Heart right ventricle (tissue), 16 donors: ENCODE data around the gene ZNF492. TPM values are rescaled to one million over a fixed set of nuclear protein-coding genes. Genes with fewer than 3 reads are reported as not detected.
"Not testable (repeated sequence)": the region's sequence is repeated elsewhere in the genome, so short reads cannot be mapped to it uniquely, and the experiment has no call there.

Source experiments
- ATAC-seq, 8 donors: fragments of 200-7000 bp; cut with Tn5 transposase; one replicate each; pipeline ENCODE4 v1.9.1; 2020; ENCODE audit warnings: mild to moderate bottlenecking in 8 of 8, moderate library complexity in 8 of 8, moderate number of reproducible peaks in 1 of 8
- DNase-seq, 2 donors: peaks; one replicate each; pipeline ENCODE4 v3.0.0-alpha.2; 2020
- H3K27ac ChIP-seq, 10 donors: fragments of 200-600 bp; sonication (generic) in 2 of 10; one replicate each; pipeline versions ENCODE4 v1.5.0 to v1.8.0; 2020 to 2022; ENCODE audit warnings: mild to moderate bottlenecking in 3 of 10
- H3K27me3 ChIP-seq, 7 donors: fragments of 200-600 bp; one replicate each; pipeline ENCODE4 v1.8.0; 2021 to 2022; ENCODE audit warnings: mild to moderate bottlenecking in 2 of 7
- H3K36me3 ChIP-seq, 9 donors: fragments of 200-600 bp; sonication (generic) in 1 of 9; one replicate each; pipeline versions ENCODE4 v1.5.0 to v1.8.0; 2020 to 2022; ENCODE audit warnings: mild to moderate bottlenecking in 2 of 9
- H3K4me1 ChIP-seq, 9 donors: fragments of 200-600 bp; sonication (generic) in 1 of 9; one replicate each; pipeline versions ENCODE4 v1.5.0 to v1.8.0; 2020 to 2022; ENCODE audit warnings: mild to moderate bottlenecking in 4 of 9
- H3K4me3 ChIP-seq, 10 donors: fragments of 200-600 bp; sonication (generic) in 2 of 10; one replicate each; pipeline versions ENCODE4 v1.5.0 to v1.8.0; 2020 to 2022; ENCODE audit warnings: mild to moderate bottlenecking in 7 of 10, moderate library complexity in 2 of 10
- H3K9me3 ChIP-seq, 11 donors: fragments of 200-600 bp in 10 of 11; sonication (generic) in 2 of 11; one replicate each; pipeline versions ENCODE4 v1.5.0 to v1.8.0; 2013 to 2022; ENCODE audit warnings: mild to moderate bottlenecking in 2 of 11, control low read depth in 1 of 11, moderate library complexity in 1 of 11
- CTCF ChIP-seq, 9 donors: fragments of 200-600 bp; sonication (generic) in 2 of 9; IDR thresholded peaks; one replicate each; pipeline versions ENCODE4 v1.5.0 to v1.8.0; 2021 to 2022; ENCODE audit warnings: antibody characterized with exemption in 9 of 9, mild to moderate bottlenecking in 5 of 9, moderate library complexity in 1 of 9
- WGBS, 2 donors: extraction: QIAGEN DNeasy Blood & Tissue Kit; methylation state at CpG; one replicate each; pipeline ENCODE4 v1.1.7; 2013; ENCODE audit warnings: inconsistent platforms in 1 of 2; 5-methylcytosine and 5-hydroxymethylcytosine counted together
- intact Hi-C, 10 donors: fragments of 100-400 bp; cut with DNase I; formaldehyde crosslinking; loops; one replicate each; pipeline versions ENCODE4 v1.11.1 to v1.14.2; 2022
- long read RNA-seq, 3 donors: library from polyadenylated mRNA; unstranded; transcript quantifications; one replicate each; pipeline ENCODE4 v2.0.0, GENCODE V29; 2020 to 2021
- polyA plus RNA-seq, 2 donors: library from polyadenylated mRNA; stranded (reverse); fragments of 200-250 nt; gene quantifications; one replicate each; pipeline ENCODE4 v1.2.3, GENCODE V29; 2013
- total RNA-seq, 10 donors: library from RNA; stranded (reverse); fragmentation: NEBNext Ultra II Directional in 3 of 10; extraction: Animal tissue kit (Norgen Biotek cat#: 25700) in 3 of 10; gene quantifications; one replicate each; pipeline versions ENCODE4 v1.2.1 to v1.2.4, GENCODE V29; 2021 to 2023
- donor health status: Arrhythmogenic right ventricular cardiomyopathy.
- donor health status: ischemic (EF 13 %, LVEDD 7.1; RV severe dilation, severe dysfunction).
- donor health status: healthy with polysubstance abuse.
- donor health status: DM: no; HTN: yes; CAD: no.
- donor health status: DM: no; HTN: no; CAD: no.
- donor health status: ischemic (EF 25% LVEDD 6.9; RV normal size, moderate dysfunction).
- donor health status: ischemic (EF 25% LVEDD 5.7; RV mildly dilated, moderate dysfunction).
- donor health status: healthy.
- donor health status: DM: yes; HTN: yes; CAD: no.
- donor health status: Ischemic cardiomyopathy.
- donor health status: ischemic (EF 35%, LVEDD 5.7; RV mildly dilated, moderate dysfunction).
- donor health status: nonischemic (EF 11% LVEDD 7.7; RV severe dilation, severe dysfunction).
- donor health status: DM: yes; HTN: yes; CAD: no.
- donor health status: PGD.
- donor health status: ischemic (EF 29% LVEDD 5.4; RV normal size, mild dysfunction).
- donor health status: nonischemic (EF 23%, LVEDD 6.1; RV moderate dilation, normal function).

ZNF492 gene
- total RNA-seq (under 1 TPM in 6 of 10 donors, not detected in 4; 0.09 to 0.17 (median 0.13) TPM), polyA plus RNA-seq (under 1 TPM in 1 of 2 donors, not detected in 1; 0.06 TPM)
- long read RNA-seq, donor 1 = 0 reads
- long read RNA-seq, donor 2 = 0 reads
- long read RNA-seq, donor 3 = 0 reads

- Histone ChIP-seq H3K27ac (peak within 1 kb of the TSS in 6 of 10 donors; percentile 9 to 75 (median 47)), H3K4me1 (peaks cover 0 to 11% (median 4%) of the 10 kb centered on the region in 9 donors), H3K9me3 (peaks cover 0 to 26% (median 5%) of the 10 kb centered on the region in 11 donors), H3K4me3 (peak within 1 kb of the TSS; percentile 19 to 95 (median 72))
- DNase-seq = peak; percentile 88 to 94
- 2 to 17% methylated on average over 36 of the region's 36 CpGs for WGBS, 2 donors
- H3K36me3 ChIP-seq, H3K27me3 ChIP-seq, intact Hi-C loops: not testable (repeated sequence)
- ATAC-seq = peak; percentile 97 to 100 (median 98)
Observed at GRCh38 chr19:22633706-22634449, at the start of gene ZNF492. TSS of gene ZNF492 (plus strand) at chr19:22634324. CDS start at chr19:22653400, 19,076 bp downstream.

GRCh38 chr19:22595422-22595821 is 38.7 kb upstream of the ZNF492 start:
- H3K27me3 ChIP-seq = peaks cover 0 to 33% (median 7%) of the 10 kb centered on the region in 7 donors
- intact Hi-C loops = no loop called here
- no peaks in the 10 kb centered on the region for H3K36me3 ChIP-seq
- 41 to 46% methylated on average over 11 of the region's 11 CpGs for WGBS, 2 donors
- H3K4me1 ChIP-seq = no peaks in the 10 kb centered on the region
- TF ChIP-seq CTCF (IDR thresholded peaks at IDR 0.05) = no peak
- peaks cover 0 to 55% (median 0%) of the 10 kb centered on the region in 11 donors for H3K9me3 ChIP-seq
- no peak overlapping the region for H3K4me3 ChIP-seq
- no peak overlapping the region for H3K27ac ChIP-seq
- ATAC-seq (peak in 3 of 8 donors; percentile 9 to 29 (median 13)), DNase-seq (no peak)

GRCh38 chr19:22595918-22596341 is 38.2 kb upstream of the ZNF492 start:
- Histone ChIP-seq H3K4me3 (no peak overlapping the region), H3K27me3 (peaks cover 0 to 35% (median 12%) of the 10 kb centered on the region in 7 donors), H3K9me3 (peaks cover 0 to 56% (median 0%) of the 10 kb centered on the region in 11 donors), H3K36me3 (no peaks in the 10 kb centered on the region), H3K4me1 (no peaks in the 10 kb centered on the region), H3K27ac (no peak overlapping the region)
- TF ChIP-seq CTCF (IDR thresholded peaks at IDR 0.05) = no peak
- peak; percentile 62 to 68 for DNase-seq
- ATAC-seq = peak; percentile 64 to 93 (median 74)
- 5 to 10% methylated on average over 24 of the region's 24 CpGs for WGBS, 2 donors
- intact Hi-C loops = no loop called here

- Histone ChIP-seq H3K4me1 (no peaks in the 10 kb centered on the region), H3K27me3 (peaks cover 0 to 33% (median 23%) of the 10 kb centered on the region in 7 donors), H3K4me3 (no peak overlapping the region), H3K9me3 (peaks cover 0 to 31% (median 0%) of the 10 kb centered on the region in 11 donors), H3K36me3 (no peaks in the 10 kb centered on the region), H3K27ac (no peak overlapping the region)
- WGBS, 2 donors = 83% methylated on average over 18 of the region's 18 CpGs
- intact Hi-C loops = no loop called here
- TF ChIP-seq CTCF (IDR thresholded peaks at IDR 0.05) = no peak
- DNase-seq = no peak
- ATAC-seq = no peak
Observed at GRCh38 chr19:22600690-22601648, 33.2 kb upstream of the ZNF492 start.
